HT-29 (cell line): ENCODE results near the gene PPIL3. TPM values are rescaled to one million over a fixed set of nuclear protein-coding genes. Genes with fewer than 3 reads are reported as not detected.
"Not testable (repeated sequence)": the region's sequence is repeated elsewhere in the genome, so short reads cannot be mapped to it uniquely, and the experiment has no call there.

Experiments
- DNase-seq: peaks from one replicate; pipeline ENCODE4 v3.0.0-alpha.2; 2015; ENCODE audit warnings: low spot score
- total RNA-seq: library from RNA; depleted of rRNA; stranded (reverse); fragments of >200 nt; shearing (Covaris generic); gene quantifications from 2 replicates; pipeline ENCODE4 v1.2.3, GENCODE V29; 2014; rRNA removed

The PPIL3 gene
- total RNA-seq, result 18.5 and 27.4 TPM in 2 replicates

- DNase-seq, result peak; percentile 99
Observed at GRCh38 chr2:200888704-200889625, at the start of gene PPIL3, which contains the start of gene NIF3L1. PPIL3 (minus strand) TSS chr2:200889077; CDS start chr2:200887615, 1,462 bp downstream. NIF3L1 (plus strand) TSS chr2:200889371; CDS start chr2:200891944, 2,573 bp downstream.

- no peak for DNase-seq
Observed at GRCh38 chr2:200930947-200931626, 42.2 kb upstream of the PPIL3 start.

DNA sequence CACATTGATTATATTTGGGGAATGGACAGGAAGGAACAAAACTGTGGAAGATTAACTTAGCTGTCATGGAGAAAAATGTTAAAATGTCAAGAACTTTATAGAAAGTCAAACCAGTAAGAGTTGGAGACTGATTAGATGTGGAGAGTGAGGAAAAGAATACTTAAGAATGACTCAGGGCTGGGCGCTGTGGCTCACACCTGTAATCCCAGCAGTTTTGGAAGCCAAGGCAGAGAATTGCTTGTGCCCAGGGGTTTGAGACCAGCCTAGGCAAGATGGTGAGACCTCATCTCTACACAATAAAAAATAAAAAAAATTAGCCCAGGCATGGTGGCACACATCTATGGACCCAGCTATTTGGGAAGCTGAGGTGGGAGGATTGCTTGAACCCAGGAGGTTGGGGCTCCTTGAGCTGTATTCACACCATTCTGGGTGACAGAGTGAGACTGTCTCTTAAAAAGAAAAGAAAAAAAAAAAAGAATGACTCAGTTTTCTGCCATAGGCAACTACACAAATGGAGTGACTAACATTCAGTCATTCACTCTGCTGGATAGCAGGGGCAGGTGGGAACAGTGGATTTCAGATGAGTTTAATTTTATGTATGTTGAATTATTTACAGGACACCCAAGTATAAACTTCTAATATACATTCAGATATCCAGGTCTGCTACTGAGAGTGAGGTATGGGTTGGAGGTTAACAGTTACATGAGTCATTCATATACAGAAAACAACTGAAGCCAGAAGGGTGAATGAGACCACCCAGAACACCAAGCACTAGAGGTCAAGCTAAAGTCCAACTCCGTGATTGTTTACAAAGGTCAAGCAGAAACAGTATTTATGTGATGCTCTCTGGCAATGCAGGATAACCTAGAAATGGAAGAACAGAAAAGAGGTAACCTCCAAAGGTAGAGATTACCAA lies 40.7 kb upstream of the PPIL3 start:
- DNase-seq, result no peak

- no peak for DNase-seq
Observed at GRCh38 chr2:200922439-200922838, 33.6 kb upstream of the PPIL3 start.

DNA sequence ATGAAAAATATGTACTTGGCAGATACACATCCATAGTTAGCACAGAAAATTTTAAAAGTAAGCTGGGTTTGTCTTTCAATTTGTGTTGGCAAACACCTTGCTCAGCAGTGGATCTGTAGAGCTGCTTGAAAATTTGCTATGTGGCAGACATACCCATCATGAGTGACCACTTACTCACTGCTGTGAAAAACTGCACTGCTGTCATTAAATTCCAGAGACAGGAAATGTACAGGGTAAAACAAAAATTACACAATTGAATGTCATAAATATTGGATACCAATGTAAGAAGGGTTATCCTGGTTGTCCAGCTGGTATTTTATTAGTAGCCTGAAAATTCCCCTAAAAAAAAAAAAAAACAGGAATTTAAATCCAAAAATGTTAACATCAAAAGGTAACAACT lies 24.8 kb upstream of the PPIL3 start:
- DNase-seq, result no peak

DNA sequence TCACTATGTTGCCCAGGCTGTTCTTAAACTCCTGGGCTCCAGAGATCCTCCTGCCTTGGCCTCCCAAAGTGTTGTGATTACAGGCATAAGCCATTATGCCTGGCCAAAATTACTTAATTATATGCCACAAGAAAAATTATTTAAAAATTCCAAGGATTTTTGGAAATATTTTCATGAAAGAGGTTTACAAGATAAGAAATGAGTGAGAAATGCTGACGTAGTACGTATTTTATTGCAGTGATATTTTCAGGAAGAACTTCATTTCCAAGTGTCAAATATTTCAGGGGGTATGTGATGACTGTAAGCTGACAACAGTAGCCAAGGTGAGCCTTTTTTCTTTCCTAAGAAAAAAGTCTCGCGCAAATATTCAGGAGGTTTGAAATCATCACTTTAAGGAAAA lies 21.1 kb upstream of the PPIL3 start:
- no peak for DNase-seq

DNA sequence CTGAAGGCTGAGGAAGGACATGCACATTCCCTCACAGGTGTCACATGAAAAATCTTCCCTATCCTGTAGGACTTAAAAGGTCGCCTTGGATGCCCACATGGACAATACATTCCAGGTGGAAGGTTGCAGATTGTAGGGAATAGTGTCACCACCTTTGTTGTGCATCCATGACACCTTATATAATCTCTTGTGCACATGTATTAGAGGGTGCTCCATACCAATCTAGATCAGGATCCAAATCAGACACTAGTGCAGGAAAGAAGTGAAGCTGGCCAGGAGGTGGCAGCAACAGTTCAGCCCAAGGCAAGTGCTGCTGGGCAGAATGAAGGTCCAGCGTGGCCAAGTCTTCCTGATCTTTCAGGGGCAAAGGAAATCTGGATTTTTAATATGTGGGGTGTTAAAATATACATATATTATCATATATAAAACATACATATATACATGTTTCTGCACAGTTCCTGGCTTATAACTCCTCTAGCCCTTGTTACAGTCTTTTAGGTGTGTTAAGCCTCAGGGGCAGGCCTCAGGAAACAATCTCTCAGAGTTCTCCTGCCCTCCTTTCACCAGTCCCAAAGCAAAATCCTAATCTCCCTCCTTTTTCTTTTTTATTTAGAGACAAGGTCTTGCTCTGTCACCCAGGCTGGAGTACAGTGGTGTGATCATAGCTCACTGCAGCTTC lies 16.9 kb upstream of the PPIL3 start:
- peak; percentile 84 for DNase-seq

DNA sequence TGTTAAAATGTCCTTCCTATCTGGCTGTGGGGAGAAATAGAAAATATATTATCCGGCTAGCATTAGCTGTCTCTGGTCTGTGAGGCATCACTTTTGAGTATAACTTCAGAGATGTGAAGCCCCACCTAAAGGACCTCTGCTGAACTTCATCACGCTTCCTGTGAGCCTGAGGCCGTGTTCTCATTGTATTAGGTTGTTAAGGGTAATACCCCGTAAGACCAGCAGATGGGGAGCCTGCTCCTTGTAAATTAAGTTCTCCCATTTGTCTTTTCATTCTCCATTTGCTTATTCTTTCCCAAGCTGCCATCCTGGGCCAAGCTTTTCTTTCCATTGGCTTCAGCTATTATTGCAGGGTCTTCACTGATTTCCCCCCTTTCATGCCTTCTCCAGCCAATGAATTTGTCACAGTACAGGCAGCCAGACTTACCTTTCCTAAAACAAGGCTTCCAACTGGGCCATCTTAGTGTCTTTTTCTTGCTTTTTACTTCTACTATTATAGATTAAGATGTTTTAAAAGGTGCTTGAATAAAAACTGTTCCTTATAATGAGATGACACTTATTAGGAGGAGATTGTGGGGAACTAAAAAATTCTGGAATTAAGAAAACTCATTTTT lies 12.7 kb upstream of the PPIL3 start:
- DNase-seq, result peak; percentile 90

DNA sequence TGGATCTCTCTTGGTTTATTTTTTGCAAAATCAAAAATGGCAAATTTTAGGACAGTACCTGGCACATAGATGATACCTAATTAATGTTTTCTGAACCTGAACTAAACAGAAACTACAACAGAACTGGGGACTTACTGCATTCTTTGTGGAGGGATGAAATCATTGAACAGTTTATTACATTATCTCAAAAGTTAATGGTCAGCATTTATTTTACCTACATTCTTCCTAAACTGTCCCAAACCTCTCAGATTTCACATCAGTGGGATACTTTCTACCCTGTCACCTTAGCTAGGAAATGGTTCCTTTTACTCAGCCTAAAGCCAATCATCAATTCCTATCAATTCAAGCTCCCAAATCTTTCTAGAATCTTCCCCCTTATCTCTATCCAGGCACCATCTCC lies 10.6 kb upstream of the PPIL3 start:
- DNase-seq, result no peak

GRCh38 chr2:200881715-200882249 lies 7.1 kb downstream of the PPIL3 start:
- not testable (repeated sequence) for DNase-seq

DNA sequence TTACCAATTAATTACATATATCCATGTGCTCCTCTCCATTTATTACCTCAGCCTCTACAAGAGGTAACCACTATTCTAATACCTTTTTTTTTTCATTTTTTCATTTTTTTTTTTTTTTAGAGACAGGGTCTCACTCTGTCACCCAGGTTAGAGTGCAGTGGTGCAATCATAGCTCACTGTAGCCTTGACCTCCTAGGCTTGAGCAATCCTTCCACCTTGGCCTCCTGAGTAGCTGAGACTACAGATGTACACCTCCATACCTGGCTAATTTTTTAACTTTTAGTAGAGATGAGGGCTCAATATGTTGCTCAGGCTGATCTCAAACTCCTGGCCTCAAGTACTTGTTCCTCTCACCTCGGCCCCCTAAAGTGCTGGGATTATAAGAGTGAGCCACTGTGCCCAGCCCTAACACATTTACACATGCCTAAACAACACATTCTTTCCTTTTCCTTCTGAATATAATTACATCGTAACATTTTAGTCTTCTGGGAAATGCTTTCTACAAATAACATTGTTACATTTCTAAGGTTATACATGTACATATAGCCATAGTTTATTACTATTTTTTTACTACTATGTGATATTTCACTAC lies 10.5 kb downstream of the PPIL3 start:
- no peak for DNase-seq

- no peak for DNase-seq
Observed at GRCh38 chr2:200877443-200877842, 11.4 kb downstream of the PPIL3 start.

DNA sequence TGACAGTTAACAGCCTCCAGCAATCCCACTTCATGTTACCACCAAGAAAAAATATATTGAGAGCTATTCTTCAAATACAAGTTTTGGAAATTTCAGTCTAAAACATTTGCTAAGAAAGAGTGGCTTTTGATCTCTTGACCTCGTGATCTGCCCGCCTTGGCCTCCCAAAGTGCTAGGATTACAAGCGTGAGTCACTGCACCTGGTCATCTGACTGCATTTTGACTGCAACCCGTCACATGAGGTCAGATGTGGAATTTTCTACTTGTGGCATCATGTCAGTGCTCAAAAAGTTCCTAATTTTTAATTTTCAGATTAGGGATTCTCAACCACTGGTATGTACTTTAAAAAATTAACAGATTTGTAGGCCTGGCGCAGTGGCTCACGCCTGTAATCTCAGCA lies 15.3 kb downstream of the PPIL3 start:
- no peak for DNase-seq

- DNase-seq, result no peak
Observed at GRCh38 chr2:200871151-200871550, 17.7 kb downstream of the PPIL3 start.

GRCh38 chr2:200869014-200869413 lies 19.9 kb downstream of the PPIL3 start:
- no peak for DNase-seq

DNA sequence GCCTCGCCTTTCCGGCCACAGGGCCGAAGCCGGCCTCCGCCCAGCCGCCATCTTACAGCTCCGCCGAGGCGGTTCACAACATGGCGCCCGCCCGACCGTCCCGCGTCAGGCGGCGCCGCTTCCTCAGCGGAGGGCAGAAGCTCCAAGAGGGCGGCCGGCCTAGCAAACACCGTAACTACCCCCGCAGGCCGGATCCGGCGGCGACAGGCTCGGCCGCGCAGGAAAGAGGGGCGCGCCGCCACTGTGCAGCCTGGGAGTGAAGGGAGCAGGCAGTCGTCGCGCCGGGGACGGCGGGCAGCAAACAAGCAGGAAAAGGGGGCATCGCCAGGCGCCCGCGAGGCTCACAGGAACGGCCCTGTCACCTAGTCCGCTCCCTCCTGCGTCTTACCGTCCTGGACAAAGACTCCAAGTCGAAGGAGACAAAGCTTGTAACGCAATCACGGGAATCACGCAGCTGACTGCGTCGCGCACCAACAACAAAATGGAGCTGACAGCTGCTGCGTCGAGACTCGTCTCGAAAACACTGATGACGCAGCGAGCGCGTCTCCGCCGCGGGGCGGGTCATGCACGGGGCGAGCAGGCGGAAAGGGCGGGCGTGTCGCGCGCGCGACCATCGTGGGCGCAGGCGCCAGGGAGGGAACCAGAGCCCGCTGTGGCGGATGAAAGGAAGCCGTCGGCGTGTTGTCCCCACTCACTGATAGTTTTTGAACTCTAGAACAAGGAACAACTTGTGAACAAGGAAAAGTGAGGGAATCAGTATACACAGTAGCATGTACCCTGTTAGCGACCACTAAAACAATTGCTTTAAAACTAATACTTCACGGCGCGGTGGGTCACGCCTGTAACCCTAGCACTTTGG lies 24.5 kb downstream of the PPIL3 start, which contains the start of gene CLK1:
TSS of gene CLK1 (minus strand) at position 483 of the 859 bp plus-strand sequence. CDS start 2,796 bp downstream, outside the sequence.
- DNase-seq, result peak; percentile 94

GRCh38 chr2:200863782-200864175 lies 25.1 kb downstream of the PPIL3 start:
- peak; percentile 59 for DNase-seq

DNA sequence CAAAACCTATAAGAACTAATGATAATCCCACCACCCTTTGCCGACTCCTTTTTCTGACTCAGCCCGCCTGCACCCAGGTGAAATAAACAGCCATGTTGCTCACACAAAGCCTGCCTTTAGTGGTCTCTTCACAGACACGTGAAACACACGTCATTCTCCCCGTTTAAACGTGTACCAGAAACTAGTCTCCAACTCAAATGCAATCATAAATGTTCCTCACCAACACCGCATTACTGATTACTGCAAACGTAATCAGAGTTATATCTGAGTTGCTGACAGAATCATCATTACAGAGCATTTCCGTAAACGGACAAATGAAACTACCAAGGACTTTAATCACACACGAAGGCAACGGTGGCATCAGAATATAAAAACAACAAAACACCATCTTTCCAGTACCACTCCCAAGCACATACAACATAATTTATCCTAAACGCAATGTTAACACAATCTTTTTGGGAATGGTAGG lies 26.3 kb downstream of the PPIL3 start:
- peak; percentile 45 for DNase-seq
